Activated T-cell treated with anti-CD3 and anti-CD28 coated beads, Interleukin-2, amount 50 U/mL, for 1 hour (primary cell): Measurements from ENCODE around the gene SHROOM2.
"Not testable (repeated sequence)": the region's sequence is repeated elsewhere in the genome, so short reads cannot be mapped to it uniquely, and the experiment has no call there.

ENCODE experiments used
- DNase-seq: peaks from one replicate; pipeline ENCODE4 v3.0.0-alpha.2; 2020

SHROOM2 gene, protein sequence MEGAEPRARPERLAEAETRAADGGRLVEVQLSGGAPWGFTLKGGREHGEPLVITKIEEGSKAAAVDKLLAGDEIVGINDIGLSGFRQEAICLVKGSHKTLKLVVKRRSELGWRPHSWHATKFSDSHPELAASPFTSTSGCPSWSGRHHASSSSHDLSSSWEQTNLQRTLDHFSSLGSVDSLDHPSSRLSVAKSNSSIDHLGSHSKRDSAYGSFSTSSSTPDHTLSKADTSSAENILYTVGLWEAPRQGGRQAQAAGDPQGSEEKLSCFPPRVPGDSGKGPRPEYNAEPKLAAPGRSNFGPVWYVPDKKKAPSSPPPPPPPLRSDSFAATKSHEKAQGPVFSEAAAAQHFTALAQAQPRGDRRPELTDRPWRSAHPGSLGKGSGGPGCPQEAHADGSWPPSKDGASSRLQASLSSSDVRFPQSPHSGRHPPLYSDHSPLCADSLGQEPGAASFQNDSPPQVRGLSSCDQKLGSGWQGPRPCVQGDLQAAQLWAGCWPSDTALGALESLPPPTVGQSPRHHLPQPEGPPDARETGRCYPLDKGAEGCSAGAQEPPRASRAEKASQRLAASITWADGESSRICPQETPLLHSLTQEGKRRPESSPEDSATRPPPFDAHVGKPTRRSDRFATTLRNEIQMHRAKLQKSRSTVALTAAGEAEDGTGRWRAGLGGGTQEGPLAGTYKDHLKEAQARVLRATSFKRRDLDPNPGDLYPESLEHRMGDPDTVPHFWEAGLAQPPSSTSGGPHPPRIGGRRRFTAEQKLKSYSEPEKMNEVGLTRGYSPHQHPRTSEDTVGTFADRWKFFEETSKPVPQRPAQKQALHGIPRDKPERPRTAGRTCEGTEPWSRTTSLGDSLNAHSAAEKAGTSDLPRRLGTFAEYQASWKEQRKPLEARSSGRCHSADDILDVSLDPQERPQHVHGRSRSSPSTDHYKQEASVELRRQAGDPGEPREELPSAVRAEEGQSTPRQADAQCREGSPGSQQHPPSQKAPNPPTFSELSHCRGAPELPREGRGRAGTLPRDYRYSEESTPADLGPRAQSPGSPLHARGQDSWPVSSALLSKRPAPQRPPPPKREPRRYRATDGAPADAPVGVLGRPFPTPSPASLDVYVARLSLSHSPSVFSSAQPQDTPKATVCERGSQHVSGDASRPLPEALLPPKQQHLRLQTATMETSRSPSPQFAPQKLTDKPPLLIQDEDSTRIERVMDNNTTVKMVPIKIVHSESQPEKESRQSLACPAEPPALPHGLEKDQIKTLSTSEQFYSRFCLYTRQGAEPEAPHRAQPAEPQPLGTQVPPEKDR (N-terminal part only)

DNA sequence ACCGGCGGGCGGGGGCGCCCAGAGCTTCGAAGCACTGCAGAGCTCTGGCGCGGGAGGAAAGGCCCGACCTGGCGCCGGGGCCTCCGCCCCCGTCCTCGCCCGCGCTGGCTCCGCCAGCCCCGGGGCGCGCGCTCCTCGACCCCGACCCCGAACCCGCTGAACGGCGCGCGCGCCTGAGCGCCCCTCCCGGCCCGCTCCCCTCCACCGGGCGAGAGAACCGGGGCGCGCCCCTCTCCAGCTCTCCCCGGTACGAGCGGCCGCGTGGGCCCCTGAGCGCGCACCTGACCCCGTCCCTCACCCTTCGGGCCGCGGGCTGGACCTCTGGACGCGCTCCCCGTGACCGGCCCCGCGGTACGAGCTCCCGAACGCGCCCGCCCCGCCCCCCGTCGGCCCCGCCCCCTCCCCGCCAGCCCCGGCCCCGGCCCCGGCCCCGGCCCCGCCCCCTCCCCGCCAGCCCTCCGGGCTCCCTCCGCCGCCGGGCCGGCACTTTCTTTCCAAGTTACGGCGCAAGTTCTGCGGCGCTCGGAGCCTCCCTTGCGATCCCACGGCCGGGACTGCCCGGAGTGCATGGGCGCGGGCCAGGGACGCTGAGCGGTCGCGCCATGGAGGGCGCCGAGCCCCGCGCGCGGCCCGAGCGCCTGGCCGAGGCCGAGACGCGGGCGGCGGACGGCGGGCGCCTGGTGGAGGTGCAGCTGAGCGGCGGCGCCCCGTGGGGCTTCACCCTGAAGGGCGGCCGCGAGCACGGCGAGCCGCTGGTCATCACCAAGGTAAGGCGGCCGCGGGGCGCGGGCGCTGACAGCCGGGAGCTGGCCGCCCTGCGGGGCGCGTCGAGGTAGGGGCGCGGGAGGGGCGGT is at the start of gene SHROOM2:
Gene SHROOM2 (plus strand): TSS at position 486 of the 854 bp plus-strand sequence. CDS start 117 bp downstream, at position 603.
- no peak for DNase-seq

DNA sequence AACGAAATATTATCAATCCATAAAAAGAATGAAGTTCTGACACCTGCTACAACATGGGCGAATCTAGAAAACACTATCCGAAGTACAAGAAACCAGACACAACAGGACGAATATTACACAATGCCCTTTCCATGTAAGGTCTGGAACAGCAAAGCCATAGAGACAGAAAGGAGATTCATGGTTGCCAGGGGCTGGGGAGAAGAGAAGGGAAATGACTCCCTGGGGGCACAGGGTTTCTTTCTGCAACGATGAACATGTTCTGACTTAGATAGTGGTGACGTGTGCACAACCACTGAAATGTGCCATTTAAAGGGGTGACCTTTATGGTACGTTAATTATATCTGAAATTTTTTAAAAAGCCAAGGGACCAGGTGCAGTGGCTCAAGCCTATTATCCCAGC is 48.9 kb upstream of the SHROOM2 start:
- DNase-seq = no peak

DNA sequence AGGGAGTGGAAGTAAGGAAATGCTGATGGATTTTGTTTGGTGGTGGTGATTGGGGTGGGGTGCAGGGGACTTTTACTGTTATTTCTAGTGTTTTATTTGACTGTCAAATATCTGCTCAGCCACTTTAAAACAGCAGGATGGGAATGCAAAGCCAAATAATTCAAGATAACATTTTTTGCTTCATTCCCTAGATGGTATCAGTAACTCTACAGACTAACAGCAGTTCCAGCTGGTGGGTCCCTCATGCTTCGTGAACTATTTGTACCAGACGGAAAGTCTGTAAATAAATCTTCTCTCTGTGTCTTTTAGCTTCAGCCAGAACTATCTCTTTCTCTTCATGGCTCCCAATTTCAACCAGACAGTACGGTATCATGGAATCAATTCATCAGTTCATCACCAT is 48.1 kb upstream of the SHROOM2 start:
- no peak for DNase-seq

DNA sequence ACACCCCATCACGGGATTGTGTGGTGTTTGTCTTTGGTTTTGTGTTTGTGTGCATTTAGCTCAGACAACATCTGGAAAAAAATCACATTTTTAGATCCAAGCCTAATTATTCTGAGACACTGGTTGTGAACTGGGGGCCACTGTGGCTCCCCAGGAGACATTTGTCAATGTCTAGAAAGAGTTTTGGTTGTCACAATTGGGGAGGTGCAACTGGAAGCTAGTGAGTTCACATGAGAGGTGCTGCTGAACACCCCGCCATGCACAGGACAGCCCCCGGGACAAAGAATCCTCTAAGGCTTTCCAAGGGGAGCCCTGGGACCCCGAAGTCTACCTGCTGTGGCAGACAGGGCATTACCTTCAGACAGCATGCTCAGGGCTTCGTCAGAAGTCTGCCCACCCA is 47.1 kb upstream of the SHROOM2 start:
- DNase-seq = no peak

DNA sequence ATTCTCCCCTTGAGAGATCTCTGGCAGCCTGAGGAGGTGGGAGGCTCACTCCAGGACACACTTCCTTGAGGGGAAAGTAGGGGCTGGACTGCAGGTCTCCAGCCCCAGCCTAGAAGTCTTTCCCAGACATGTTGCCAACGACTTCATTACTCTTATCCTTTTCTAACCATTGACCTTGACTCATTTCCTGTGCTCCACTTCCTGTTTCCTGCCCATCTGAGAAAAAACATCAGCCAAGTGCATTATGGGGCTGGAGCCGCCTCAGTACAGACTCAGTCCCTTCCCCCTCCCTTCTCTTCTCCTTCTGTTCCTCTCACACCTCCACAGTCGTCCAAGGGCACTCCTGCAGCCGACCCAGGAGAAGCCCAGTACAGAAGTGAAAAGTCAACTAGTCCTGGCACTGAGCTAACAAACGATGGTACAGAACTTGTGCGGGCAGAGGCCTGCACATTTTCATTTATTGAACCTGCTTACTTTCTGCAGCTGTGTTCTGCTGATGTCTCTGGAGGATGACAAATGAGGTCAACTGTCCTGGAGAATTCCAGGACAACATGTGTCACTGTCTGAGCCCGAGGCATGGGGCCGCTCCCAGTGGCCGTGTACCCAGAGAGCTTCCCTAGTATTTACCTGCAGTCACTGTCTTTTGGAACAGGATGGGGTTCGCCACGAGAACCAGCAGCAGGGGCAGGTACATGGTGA is 40.7 kb upstream of the SHROOM2 start:
- DNase-seq = no peak

DNA sequence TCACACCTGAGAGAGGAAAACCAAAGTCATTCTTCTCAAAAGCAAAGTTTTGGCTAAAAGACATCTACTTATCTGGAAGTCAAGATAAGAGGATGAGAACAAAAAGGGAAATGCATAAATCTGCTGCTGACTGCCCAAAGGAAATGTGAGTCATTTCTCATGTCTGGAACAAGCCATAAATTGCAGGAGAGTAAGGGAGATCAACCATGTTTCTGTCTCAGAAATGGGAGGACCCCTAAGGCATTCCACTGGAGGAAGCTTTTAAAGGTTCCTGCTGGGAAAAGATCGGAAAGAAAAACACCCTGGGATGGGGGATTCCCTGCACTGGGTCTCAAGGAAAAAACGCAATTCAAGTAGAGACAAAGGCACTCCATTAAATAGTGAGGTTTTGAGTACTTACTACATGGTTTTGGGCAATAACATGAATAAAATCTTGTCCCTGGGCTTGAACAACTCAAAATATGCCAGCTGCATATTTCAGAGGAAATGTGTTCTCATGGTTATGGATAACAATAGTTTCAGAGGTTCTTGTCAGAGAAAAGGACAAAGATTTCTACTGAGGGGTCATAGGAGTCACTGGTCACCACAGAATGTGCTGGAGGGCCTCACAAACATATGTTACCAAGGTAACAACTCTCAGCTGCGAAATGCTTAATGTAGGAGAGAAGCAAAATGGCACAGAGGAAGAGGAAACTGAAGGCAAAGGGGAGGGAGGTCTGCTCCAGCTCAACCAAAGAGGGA is 39.9 kb upstream of the SHROOM2 start:
- no peak for DNase-seq

DNA sequence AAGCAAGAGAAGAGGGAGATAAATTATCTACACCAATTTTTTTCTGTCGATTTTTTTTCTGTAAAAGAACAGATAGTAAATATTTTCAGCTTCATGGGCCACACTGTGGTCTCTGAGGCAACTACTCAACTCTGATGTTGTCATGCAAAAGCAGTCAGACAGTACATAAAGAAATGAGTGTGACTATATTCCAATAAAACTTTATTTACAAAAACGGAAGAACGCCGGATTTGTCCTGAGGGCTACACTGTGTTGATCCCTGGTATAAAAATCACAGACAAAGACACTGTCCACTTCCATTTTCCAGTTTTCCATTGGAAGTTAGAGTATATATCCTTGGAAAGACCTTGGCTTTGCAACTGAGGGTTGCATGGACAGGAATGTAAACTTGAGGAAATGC is 38.6 kb upstream of the SHROOM2 start:
- DNase-seq = no peak

DNA sequence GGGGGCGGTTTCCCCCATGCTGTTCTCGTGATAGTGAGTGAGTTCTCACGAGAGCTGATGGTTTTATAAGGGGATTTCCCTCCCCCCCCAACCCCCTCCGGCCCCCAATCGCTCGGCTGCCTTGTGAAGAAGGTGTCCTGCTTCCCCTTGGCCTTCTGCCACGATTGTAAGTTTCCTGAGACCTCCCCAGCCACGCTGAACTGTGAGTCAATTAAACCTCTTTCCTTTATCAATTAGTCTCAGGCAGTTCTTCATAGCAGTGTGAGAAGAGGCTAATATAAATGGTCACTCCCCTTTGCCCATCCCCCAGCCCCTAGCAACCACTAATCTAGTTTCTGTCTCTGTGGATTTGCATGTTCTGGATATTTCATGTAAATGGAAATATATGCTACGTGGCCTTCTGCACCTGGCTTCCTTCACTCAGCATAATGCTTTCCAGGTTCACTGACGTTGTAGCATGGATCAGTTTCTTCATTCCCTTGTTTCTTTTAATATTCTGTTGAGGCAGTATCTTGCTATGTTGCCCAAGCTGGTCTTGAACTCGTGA is 37.0 kb upstream of the SHROOM2 start:
- DNase-seq = no peak

DNA sequence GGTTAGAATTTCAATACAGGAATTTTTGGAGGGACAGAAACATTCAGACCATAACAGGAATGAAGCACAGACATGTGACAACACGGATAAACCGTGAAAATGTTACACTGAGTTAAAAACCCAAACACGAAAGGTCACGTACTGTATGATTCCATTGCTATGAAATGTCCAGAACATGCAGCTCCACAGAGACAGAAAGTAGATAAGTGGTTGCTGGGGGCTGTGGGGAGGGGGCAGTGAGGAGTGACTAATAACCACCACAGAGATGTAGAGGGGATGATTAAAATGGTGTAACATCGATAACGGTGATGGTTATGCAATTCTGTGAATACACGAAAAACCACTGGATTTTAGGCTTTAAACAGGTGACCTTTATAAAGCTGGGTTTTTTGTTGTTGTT is 28.9 kb upstream of the SHROOM2 start:
- DNase-seq = no peak

DNA sequence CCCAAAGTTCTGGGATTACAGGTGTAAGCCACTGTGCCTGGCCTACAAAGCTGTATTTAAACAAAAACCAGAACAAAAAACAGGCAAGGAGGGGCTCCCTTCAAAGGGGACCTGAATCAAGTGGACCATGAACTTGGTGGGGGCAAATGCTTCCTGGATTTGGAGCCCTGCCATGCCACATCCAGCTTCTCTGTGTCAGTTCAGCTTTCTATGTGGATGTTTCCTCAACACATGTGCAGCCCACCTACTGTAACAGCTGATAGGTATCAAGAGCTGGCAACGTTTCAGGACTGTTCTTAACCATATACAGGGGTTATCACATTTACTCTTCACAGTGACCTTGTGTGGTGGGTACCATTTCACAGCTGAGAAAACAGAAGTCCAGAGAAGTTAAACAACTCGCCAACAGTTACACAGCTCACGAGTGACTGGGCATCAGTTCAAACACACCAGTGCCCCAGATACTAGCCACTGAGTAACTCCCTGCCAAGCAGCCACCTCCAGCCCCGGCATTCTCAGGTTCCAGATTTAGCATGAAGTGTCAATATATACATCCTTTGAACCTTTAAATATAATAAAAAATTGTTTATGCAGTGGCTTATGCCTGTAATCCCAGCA is 28.1 kb upstream of the SHROOM2 start:
- DNase-seq = no peak

DNA sequence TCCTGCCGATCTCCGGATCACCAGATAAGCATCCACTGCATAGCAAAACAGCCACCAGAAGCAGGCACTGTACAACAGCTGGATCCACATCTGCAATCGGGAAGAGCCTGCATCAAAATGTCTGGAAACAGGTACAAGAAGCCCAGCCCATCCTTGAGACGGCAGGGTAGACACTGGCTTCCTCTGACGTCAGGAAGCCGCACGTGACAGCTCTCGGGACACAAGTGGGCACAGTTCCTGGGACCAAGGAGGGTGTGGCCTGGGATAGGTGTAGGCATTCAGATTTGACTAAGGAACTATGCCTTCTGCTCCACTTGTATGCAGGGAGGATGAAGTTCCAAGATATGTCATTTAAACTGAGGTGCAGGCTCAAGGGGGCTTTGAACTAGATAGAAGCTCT is 26.9 kb upstream of the SHROOM2 start:
- DNase-seq = no peak

DNA sequence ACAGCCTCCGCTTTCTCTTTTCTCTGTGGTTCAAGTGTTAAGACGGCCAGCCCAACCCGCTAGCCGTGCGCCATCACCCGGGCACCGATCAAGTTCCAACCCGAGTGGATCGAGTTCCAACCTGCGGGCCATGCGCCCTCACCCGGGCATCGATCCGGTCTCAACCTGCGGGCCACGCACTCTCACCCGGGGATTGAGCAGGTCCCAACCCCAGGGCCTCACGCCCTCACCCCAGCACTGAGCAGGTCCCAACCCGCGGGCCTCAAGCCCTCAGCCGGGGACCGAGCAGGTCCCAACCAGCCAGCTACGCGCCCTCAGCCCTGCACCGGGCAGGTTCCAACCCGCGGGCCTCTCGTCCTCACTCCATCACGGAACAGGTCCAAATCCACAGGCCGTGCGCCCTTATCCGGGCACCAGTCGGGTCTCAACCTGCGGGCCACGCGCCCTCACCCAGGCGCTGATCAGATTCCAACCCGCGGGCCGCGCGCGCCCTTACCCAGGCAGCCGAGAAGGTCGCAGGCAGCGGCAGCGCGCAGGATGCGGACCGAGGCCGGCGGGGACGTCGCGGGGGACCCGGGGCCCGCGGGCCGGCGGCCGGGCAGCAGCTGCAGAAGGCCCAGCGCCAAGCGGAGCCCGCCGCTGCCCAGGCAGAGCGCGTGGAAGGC is 21.0 kb upstream of the SHROOM2 start:
- no peak for DNase-seq

DNA sequence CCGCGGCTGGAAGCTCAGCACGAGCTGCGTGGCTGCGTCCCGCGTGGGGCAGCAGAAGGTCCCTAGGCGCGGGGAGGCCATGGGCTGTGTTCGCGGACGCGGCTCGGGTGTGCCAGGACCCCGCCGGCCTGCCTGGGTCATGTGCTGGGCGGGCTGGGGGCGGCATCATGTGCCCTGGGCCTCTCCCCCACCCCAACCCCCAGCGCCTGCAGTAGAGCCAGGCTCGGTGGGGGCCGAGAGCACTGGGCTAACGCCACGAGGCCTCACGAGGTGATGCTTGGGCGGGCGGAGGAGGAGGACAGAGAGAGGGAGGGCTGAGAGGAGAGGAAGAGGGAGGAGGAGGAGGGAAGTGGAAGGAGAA is 20.5 kb upstream of the SHROOM2 start, which contains the start of gene GPR143:
Gene GPR143 (minus strand): TSS at position 111 of the 361 bp plus-strand sequence. CDS start 30 bp downstream, at position 81.
- no peak for DNase-seq

DNA sequence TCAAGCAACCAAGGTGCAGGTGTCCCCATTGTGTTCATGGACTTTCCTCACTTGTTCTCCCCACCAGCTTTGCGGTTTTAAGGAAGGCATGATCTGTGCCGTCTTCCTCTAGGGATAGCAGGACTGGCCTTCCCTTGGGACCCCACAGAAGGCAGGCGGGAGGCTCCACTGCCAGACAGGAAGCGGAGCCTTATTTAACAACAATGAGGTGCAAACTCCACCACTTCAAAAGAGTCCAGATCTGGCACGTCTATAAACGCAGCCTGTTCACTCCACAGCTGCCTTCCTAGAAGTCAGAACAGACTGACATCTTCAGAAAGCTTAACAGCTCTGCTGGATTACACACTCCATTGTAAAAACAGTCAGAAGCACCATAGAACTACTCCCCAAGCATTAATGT is 18.9 kb upstream of the SHROOM2 start:
- DNase-seq = no peak

DNA sequence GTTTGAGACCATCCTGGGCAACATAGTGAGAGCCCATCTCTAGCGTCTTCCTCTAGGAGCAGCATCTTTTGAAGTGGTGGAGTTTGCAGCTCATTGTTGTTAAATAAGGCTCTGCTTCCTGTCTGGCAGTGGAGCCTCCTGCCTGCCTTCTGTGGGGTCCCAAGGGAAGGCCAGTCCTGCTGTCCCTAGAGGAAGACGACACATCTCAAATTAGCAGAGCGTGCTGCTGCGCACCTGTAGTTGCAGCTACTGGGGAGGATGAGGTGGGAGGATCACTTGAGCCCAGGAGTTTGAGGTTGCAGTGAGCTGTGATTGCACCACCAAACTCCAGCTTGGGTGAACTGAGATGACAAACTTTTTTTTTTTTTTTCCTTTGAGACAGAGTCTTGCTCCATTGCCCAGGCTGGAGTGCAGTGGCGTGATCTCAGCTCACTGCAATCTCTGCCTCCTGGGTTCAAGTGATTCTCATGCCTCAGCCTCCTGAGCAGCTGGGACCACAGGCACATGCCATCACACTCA is 17.8 kb upstream of the SHROOM2 start:
- DNase-seq = not testable (repeated sequence)

DNA sequence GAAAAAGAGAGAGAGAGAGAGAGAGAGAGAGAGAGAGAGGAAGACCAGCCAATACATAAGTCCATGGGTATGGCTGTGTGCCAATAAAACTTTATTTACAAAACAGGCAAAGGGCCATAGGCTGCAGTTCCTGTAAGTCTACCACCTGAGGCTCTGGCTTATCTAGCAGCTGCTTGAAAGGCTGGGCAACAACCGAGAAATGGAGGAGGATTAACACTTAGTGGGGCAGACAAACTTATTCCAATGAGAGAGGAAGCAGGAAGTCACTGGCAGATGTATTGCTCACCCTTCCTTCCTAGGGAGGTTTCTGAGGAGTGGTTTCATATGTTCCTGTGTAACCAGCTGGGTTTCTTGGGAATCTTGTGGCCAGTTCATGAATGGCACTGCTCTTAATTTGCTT is 15.9 kb upstream of the SHROOM2 start:
- no peak for DNase-seq

DNA sequence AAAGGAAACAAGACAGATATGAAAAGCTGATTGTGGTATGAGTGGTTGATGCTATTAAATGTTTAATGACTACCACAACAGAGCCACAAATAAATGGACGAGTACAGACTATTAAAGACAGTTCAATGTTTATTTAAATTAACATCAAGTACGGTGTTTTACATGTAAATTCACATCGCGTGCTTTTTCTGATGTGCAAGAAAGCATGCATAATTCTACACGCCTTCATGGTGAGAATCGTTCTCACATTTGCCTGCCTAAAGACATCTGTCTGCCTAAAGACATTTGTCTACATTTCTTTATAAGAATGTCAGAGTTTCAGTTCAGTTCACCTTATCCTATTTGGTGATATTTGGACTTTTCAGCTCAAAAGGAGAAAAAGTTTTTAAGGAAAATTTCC is 13.3 kb upstream of the SHROOM2 start:
- no peak for DNase-seq

DNA sequence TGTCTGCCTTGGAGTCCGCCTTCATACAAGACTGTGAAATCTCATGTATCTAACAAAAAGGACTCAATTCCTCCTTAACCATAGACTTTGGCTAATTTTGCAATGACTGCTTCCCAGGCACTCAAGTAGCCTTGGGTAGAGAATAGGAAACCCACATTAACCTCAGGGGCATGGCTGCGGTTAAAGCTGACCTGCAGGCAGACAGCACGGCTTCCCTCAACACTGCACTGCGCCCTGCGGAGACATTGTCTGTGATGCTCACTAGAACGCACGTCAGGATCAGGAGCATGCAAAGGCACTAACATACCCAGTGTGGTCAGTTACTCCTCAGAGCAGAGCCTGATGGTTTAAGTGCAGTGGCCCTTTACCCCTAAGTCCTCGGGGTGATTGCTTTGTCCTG is 10.3 kb upstream of the SHROOM2 start:
- DNase-seq = no peak

DNA sequence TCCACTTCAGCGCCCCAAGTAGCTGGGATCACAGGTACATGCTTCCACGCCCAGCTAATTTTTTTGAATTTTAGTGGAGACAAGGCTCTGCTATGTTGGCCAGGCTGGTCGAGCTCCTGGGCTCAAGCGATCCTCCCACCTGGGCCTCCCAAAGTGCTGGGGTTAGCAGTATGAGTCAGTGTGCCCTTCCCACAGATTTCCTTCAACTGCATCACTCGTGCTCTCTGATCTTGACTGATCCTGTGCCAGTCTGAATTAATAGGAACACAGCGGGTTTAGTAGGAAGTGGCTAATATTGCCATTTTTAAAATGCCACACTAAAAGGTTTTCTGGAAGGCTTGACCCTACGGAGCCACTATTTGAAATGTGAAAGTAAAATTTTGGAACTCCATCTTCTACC is 4.3 kb upstream of the SHROOM2 start:
- DNase-seq = no peak
